Brain microvascular endothelial cell (primary cell): ENCODE results near the gene SLC25A29.

ENCODE experiments used
- DNase-seq: peaks from one replicate; pipeline ENCODE4 v3.0.0-alpha.2; 2020
- H3K27ac ChIP-seq: fragments of 250-450 bp; sonication (Bioruptor Pico); 2 replicates; pipeline ENCODE4 v1.5.1; 2020; ENCODE audit warnings: mild to moderate bottlenecking, moderate library complexity
- H3K27me3 ChIP-seq: fragments of 250-450 bp; sonication (Bioruptor Pico); replicated peaks from 2 replicates; pipeline ENCODE4 v1.5.1; 2020; ENCODE audit warnings: mild to moderate bottlenecking
- H3K36me3 ChIP-seq: fragments of 250-450 bp; sonication (Bioruptor Pico); replicated peaks from 2 replicates; pipeline ENCODE4 v1.5.1; 2020; ENCODE audit warnings: mild to moderate bottlenecking
- H3K4me3 ChIP-seq: 2 replicates; pipeline ENCODE4 v1.5.1; 2011; ENCODE audit warnings: low read depth, mild to moderate bottlenecking, control low read depth, low read length, moderate library complexity
- in situ Hi-C: cut with HindIII; loops from 2 replicates; pipeline ENCODE4 v1.10.0; 2017; ENCODE audit warnings: low sequenced_read_pairs, low pct_ligation_motif_present
- TF ChIP-seq, protein P1 (sequence below): IDR thresholded peaks from 2 replicates; pipeline ENCODE4 v1.5.1; 2011; ENCODE audit warnings: low read depth, mild to moderate bottlenecking, moderate library complexity, low read length, control low read depth, inconsistent platforms; ENCODE audit errors: missing control alignments

SLC25A29 gene

DNA sequence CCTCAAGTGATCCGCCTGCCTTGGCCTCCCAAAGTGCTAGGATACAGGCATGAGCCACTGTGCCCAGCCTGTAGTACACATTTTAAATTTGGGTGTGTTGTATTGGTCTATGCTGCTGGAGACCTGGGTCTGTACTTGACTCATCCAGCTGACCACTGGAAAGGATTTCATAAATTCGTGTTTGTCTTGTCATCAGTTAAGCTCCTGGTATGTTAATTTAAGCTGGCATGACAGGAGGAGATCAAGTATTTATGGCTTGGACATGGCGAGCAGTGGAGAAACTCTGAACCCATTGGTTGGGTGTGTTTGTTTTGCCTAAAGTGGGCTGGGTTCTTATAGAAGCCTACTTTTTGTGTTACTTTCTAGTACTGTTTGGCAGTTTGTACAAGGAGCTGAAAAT, 43.1 kb downstream of the SLC25A29 start:
- in situ Hi-C loops = no loop called here
- TF ChIP-seq, protein P1, sequence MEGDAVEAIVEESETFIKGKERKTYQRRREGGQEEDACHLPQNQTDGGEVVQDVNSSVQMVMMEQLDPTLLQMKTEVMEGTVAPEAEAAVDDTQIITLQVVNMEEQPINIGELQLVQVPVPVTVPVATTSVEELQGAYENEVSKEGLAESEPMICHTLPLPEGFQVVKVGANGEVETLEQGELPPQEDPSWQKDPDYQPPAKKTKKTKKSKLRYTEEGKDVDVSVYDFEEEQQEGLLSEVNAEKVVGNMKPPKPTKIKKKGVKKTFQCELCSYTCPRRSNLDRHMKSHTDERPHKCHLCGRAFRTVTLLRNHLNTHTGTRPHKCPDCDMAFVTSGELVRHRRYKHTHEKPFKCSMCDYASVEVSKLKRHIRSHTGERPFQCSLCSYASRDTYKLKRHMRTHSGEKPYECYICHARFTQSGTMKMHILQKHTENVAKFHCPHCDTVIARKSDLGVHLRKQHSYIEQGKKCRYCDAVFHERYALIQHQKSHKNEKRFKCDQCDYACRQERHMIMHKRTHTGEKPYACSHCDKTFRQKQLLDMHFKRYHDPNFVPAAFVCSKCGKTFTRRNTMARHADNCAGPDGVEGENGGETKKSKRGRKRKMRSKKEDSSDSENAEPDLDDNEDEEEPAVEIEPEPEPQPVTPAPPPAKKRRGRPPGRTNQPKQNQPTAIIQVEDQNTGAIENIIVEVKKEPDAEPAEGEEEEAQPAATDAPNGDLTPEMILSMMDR = no peak
- Histone ChIP-seq H3K27me3 (no peaks in the 10 kb centered on the region), H3K36me3 (peaks cover 8% of the 10 kb centered on the region), H3K4me3 (no peak overlapping the region), H3K27ac (no peak overlapping the region)
- DNase-seq = no peak

DNA sequence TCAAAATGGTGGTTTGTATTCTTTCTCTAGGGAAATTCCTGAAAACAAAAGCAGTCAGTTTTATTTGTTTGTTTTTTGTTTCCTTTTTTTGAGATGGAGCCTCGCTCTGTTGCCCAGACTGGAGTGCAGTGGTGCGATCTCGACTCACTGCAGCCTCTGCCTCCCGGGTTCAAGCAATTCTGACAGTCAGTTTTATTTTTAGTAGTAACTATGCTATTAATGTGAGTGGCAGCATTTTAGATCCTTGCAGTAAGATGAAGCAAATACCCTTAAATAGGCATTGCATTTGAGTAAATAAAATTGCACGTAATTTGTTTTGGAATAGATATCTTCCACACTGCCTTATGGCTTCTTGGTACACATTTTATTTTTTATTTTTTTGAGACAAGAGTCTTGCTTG, 43.7 kb downstream of the SLC25A29 start:
- in situ Hi-C loops = no loop called here
- Histone ChIP-seq H3K27ac (no peak overlapping the region), H3K36me3 (peaks cover 8% of the 10 kb centered on the region), H3K27me3 (no peaks in the 10 kb centered on the region), H3K4me3 (no peak overlapping the region)
- TF ChIP-seq, protein P1 = no peak
- DNase-seq = no peak

DNA sequence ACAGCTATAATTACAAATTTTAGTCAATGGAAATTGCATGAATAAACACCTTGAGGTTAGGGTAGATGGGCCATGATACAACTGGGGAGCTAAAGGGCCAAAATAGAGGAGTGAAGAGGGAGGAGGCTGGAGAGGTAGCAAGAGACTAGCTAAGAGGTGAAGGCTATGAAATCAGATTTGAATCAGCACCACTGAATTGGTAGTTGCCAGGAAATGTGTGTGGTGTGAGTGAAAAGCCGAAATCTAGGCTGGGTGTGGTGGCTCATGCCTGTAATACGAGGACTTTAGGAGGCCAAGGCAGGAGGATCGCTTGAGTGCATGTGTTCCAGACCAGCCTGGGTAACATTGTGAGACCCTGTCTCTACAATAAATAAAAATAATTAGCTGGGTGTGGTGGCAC, 44.6 kb downstream of the SLC25A29 start:
- TF ChIP-seq, protein P1 = no peak
- peaks cover 8% of the 10 kb centered on the region for H3K36me3 ChIP-seq
- DNase-seq = no peak
- in situ Hi-C loops = no loop called here
- H3K27ac ChIP-seq = no peak overlapping the region
- H3K27me3 ChIP-seq = no peaks in the 10 kb centered on the region
- no peak overlapping the region for H3K4me3 ChIP-seq

DNA sequence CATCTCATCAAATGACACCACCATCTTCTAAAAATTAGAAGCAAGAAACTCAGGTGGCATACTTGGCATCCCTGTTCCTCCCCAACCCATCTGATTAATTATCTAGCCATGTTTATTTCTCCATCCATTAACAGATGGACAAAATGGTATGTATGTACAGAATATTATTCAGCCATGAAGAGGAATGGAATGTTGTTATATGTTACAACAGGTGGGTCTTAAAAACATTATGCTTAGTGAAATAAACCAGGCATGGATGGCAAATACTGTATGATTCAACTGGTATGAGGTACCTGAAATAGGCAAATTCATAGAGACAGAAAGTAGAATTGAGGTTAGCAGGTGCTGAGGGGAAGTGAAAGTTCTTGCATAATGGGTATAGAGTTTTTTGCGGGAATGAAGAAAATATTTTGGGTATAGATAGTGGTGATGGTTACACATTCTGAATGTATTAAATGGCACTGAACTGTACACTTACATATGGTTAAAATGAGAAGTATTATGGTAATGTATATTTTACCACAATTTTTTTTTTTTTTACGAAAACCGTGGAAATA, 49.8 kb downstream of the SLC25A29 start:
- in situ Hi-C loops = no loop called here
- H3K27ac ChIP-seq = no peak overlapping the region
- no peak for DNase-seq
- TF ChIP-seq, protein P1 = no peak
- no peaks in the 10 kb centered on the region for H3K36me3 ChIP-seq
- no peak overlapping the region for H3K4me3 ChIP-seq
- no peaks in the 10 kb centered on the region for H3K27me3 ChIP-seq

DNA sequence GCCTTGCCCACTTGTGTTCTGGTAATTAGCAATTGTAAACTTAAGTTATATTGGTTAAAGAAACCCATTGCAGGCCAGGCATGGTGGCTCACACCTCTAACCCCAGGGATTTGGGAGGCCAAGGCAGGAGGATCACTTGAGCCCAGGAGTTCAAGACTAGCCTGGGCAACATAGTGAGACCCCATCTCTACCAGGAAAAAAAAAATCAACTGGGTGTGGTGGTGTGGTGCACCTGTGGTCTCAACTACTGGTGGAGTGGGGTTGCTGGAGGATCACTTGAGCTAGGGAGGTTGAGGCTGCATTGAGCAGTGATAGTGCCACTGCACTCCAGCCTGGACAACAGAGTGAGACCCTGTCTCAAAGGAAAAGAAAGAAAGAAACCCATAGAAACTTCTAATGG, 53.6 kb downstream of the SLC25A29 start:
- no peak overlapping the region for H3K4me3 ChIP-seq
- TF ChIP-seq, protein P1 = no peak
- H3K27ac ChIP-seq = no peak overlapping the region
- H3K36me3 ChIP-seq = no peaks in the 10 kb centered on the region
- in situ Hi-C loops = no loop called here
- DNase-seq = no peak
- no peaks in the 10 kb centered on the region for H3K27me3 ChIP-seq
